GM18951 (cell line): ENCODE data around the gene ANTXR1.

Source experiments
- POLR2A ChIP-seq: IDR thresholded peaks from 4 replicates; pipeline ENCODE4 v1.6.1; 2011; ENCODE audit warnings: mild to moderate bottlenecking; ENCODE audit not compliant: insufficient read length, insufficient read depth; ENCODE audit errors: extremely low read depth
- in situ Hi-C: fragments of 300-500 bp; cut with MboI; formaldehyde crosslinking; loops from one replicate; pipeline ENCODE4 v1.12.0; 2022; ENCODE audit warnings: low sequenced_read_pairs, mixed read lengths, inconsistent platforms; ENCODE audit not compliant: unreplicated experiment

The ANTXR1 gene

GRCh38 chr2:69077252-69077950, 64.4 kb downstream of the ANTXR1 start:
- in situ Hi-C loops: no loop called here
- TF ChIP-seq POLR2A: no peak

DNA sequence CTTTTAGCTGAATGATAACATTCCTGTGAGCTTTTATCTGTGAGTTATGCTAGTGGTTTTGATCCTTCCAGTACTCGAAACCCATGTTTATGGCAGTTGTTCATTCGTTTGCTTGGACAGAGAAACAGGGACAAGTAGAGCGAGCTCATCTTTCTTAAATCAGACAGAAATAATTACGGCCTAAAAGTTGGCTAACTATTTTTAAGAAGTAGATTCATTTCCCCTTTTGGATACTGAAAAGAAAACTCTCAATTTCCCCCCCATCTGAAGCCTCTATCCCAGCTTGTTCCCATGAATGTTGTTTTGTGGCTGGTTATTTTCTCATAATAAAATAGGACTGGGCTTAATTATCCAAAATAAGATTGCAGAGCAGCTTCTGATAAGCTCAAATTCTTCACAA, 67.1 kb downstream of the ANTXR1 start:
- TF ChIP-seq POLR2A: no peak

GRCh38 chr2:69081001-69081580, 68.1 kb downstream of the ANTXR1 start:
- no peak for TF ChIP-seq POLR2A
- in situ Hi-C loops: no loop called here

More for the DNA sequence above, 67.1 kb downstream of the ANTXR1 start:
- in situ Hi-C loops: no loop called here

GRCh38 chr2:69081757-69082156, 68.8 kb downstream of the ANTXR1 start:
- in situ Hi-C loops: no loop called here
- TF ChIP-seq POLR2A: no peak

DNA sequence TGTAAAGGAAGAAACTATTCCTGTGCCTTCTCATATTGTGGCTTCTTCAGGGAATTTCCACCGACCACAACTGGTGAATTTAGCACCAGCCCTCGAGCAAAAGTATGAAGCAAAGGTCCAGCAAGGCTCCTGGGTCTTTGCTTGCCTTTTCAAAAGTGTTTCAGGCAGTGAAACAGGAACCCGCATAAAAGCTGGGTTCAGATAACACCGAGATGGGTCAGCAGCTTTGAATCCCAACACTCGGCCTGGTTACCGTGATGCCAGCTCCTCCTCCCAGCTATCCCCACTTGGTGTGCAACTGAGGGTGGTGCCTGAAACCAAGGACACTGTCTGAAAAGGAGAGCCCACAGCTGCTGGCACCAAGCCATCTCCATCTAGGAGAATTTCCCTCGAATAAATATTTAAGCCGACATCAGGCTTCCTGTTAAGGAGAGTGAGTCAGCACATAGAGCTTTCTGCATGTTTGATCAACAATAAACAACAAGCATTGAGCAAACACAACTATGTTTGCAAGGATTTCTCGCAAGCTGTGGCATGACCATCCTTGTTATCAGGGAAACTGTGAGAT, 69.5 kb downstream of the ANTXR1 start:
- in situ Hi-C loops: no loop called here
- TF ChIP-seq POLR2A: no peak

GRCh38 chr2:69083235-69083748, 70.3 kb downstream of the ANTXR1 start:
- in situ Hi-C loops: no loop called here

GRCh38 chr2:69084492-69084891, 71.5 kb downstream of the ANTXR1 start:
- no peak for TF ChIP-seq POLR2A
- in situ Hi-C loops: no loop called here

More at GRCh38 chr2:69083235-69083748, 70.3 kb downstream of the ANTXR1 start:
- no peak for TF ChIP-seq POLR2A

GRCh38 chr2:69086466-69086865, 73.5 kb downstream of the ANTXR1 start:
- in situ Hi-C loops: no loop called here
- TF ChIP-seq POLR2A: no peak

- in situ Hi-C loops: no loop called here
- TF ChIP-seq POLR2A: no peak
Observed at GRCh38 chr2:69087211-69087911, 74.4 kb downstream of the ANTXR1 start.

DNA sequence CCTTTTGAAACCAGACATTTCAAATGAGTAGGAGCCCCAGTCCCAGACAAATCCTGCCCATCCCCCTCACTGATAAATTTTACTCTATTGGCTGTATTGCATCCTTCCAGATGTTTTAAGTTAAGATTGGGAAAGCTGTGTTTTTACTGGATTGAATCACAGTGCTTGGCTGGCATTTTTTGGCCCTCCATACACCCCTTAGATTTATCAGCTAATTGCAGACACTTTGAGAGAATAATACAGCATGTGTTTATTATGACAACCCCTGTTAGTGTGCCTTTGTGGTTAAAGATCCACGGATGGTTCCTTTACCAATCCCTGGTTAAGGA, 74.9 kb downstream of the ANTXR1 start:
- TF ChIP-seq POLR2A: no peak
- in situ Hi-C loops: no loop called here

- in situ Hi-C loops: no loop called here
- TF ChIP-seq POLR2A: no peak
Observed at GRCh38 chr2:69088466-69088865, 75.5 kb downstream of the ANTXR1 start.

- in situ Hi-C loops: no loop called here
Observed at GRCh38 chr2:69089266-69089665, 76.3 kb downstream of the ANTXR1 start.

GRCh38 chr2:69089998-69090397, 77.0 kb downstream of the ANTXR1 start:
- TF ChIP-seq POLR2A: no peak
- in situ Hi-C loops: no loop called here

More at GRCh38 chr2:69089266-69089665, 76.3 kb downstream of the ANTXR1 start:
- TF ChIP-seq POLR2A: no peak
